GM21737 (cell line): ENCODE data around the gene ADGRG3.

Source experiments
- ATAC-seq: cut with Tn5 transposase; IDR thresholded peaks from one replicate; pipeline ENCODE4 v1.9.1; 2021; ENCODE audit warnings: mild to moderate bottlenecking, moderate library complexity; ENCODE audit not compliant: unreplicated experiment

ADGRG3 gene

DNA sequence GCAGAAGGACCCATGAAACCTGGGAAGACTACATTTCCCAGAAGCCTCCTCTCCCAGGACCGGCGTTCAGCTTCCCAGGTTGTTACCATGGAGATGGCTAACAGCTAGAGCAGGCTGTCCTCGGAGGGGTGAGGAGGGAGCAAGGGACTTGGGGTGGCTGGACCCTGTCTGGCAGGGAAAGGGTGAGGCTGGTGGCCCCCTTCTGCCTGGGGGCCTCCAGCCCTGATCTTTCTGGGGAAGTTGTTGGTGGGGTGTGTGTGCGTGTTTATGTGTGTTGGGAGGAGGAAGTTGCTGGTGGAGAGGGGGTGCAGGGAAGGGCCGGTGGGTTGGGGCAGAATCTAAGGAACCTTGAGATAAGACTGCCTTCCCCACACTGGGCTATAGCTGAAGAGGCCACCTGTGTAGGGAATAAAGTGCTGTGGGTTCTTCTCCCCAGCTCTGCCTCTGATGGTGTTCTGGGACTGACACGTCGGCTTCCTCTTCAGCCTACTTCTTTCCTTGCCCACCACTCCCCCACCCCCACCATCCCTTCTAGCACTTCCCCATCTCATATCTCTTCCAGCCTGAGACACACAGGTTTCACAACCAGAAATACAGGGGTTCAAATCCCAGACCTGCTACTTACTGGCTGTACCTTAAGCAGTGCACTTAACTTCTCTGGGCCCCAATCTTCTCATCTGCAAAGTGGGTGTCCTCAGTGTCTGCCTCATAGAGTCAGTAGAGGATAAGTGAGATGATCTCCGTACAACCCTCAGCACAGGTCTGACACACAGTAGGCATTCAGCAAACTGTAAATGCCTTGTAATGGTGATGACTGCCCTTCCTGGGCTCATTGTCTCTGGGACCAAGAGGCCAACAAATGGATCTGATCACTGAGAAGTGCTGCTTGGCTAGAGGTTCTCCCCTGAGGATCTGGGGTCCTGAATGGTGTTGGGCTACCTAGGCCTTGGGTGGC lies 26.9 kb downstream of the ADGRG3 start, which contains the start of gene DRC7:
Gene DRC7 (plus strand): TSS at position 82 of the 955 bp plus-strand sequence. CDS start 3,144 bp downstream, outside the sequence.
- no peak for ATAC-seq

DNA sequence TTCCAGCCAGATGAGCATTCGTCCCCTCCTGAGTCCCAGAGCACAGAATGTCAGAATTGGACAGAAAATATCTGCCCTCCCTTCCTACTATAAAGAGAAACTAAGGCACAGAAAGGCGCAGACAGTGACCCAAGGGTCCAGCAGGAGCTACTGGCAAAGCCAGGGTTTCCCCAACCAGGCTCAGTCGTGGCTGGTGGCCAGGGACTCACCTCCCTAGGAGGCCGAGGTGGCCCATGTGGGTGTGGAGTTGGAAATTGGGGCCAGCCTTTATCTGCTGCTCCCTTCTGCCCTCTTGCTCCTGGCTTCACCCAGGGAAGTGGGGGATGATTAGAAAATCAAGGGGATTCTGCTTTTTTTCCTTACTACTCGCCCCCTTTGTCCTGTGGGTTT lies 27.6 kb downstream of the ADGRG3 start:
- no peak for ATAC-seq

DNA sequence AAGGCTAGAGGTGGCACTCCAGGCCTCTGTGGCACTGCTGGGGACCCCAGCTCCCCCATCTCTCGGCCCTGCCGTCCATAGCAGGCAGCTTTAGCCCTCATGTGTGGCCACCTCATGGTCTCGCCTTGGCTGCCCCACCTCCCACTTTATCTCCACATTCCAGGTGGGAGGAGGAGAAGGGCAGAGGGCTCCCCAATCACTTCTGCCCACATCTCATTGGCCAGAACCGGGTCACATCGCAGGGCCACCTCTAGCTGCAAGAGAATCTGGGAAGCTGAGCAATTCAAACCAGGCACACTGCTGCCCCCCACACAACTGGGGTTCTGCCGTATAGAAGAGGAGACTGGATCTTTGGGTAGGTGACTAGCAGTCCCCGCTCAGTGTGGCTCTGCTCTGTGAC lies 28.1 kb downstream of the ADGRG3 start:
- no peak for ATAC-seq

GRCh38 chr16:57697896-57698537 lies 29.9 kb downstream of the ADGRG3 start:
- ATAC-seq = no peak

DNA sequence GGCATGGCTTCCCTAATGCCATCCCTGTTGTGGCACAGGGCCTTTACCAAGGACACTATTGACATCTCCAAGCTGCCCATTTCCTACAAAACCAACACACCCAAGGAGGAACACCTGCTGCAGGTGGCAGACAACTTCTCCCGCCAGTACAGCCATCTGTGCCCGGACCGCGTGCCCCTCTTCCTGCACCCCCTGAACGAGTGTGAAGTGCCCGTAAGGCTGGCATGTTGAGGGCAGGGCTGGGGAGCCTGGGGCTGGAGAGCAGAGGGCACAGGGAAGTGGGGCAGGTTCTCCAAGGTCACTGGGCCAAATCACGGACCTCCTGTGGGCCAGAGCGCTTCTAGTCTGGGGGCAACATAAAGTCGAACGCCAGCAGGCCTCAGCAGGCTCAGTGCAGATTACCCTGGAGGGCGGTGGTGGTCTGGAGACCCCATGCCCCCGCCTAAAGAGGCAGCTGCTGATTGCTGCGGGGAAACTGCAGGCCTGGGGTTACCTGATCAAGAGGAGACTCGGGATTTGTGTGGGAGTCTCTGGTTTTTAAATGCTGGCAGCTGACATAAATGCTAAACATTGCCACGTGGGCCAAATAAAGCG lies 30.8 kb downstream of the ADGRG3 start:
- no peak for ATAC-seq

DNA sequence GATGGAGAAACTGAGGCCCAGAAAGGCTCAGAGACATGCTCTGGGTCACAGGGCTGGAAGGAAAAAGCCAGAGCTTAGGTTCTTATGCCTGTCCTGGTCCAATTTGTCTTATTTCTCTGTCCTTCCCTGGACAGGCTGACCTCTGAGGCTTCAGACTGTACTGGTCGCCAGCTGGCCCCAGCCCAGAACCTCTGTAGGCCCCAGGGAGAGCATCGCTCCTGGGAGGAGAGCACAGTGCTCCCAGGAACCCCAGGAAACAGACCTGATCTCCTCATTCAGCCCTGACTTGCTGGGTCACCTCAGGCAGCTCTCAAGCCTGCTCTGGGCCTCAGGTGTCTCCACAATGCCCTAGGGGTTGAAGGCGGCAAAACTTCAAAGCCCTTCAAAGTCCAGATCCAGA lies 31.4 kb downstream of the ADGRG3 start:
- no peak for ATAC-seq

DNA sequence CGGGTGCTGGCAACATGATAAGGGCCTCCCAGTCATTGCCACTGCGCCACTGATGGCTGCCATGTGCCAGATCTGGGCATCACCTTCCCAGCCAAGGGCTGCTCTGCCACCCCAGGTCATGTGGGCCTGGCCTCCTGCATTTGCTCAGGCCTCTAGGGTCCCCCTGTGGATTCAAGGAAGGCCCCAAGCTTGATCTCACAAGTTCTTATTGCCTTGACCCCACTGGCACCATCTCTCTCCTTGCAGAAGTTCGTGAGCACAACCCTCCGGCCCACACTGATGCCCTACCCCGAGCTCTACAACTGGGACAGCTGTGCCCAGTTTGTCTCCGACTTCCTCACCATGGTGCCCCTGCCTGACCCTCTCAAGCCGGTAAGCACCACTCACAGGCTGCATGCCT lies 31.8 kb downstream of the ADGRG3 start:
- no peak for ATAC-seq

DNA sequence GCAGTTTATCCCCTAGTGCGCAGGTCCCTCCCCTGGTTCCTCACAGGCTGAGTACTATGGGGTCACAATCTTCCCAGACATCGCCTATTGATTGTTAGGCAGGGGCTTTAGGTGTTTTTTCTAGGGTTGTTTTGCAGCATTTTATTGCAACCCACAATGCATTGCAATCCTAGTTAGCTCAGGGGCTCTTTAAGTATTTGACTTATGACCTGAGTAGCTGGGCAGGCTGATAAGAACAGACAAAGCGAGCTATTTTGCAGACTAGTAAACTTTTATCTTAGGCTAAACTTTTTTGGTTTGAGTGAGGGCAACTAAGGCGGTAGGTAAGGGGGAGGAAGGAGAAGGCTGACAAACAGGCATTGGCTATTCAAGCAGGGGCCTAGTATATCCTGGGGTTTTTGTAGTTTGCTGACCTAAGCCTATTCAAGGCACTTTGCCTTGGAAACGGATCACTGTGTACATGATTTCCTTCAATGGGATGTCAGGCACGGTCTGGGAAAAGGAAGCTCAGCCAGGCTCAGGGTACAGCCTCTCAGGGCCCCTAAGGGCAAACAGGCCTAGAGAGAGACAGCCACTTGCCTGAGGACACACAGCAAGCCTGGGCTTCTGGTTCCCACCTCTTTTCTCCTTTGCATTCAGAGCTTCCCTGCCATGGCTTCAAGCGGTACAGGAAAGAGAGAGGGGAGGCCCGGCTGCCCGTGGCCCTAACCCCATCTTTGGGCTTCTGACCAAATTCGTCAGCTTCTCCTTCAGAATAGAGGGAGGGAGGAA lies 32.9 kb downstream of the ADGRG3 start:
- ATAC-seq = no peak

GRCh38 chr16:57701759-57702371 lies 33.8 kb downstream of the ADGRG3 start:
- no peak for ATAC-seq

- no peak for ATAC-seq
These were observed 35.4 kb downstream of the ADGRG3 start for GRCh38 chr16:57703416-57704010.

DNA sequence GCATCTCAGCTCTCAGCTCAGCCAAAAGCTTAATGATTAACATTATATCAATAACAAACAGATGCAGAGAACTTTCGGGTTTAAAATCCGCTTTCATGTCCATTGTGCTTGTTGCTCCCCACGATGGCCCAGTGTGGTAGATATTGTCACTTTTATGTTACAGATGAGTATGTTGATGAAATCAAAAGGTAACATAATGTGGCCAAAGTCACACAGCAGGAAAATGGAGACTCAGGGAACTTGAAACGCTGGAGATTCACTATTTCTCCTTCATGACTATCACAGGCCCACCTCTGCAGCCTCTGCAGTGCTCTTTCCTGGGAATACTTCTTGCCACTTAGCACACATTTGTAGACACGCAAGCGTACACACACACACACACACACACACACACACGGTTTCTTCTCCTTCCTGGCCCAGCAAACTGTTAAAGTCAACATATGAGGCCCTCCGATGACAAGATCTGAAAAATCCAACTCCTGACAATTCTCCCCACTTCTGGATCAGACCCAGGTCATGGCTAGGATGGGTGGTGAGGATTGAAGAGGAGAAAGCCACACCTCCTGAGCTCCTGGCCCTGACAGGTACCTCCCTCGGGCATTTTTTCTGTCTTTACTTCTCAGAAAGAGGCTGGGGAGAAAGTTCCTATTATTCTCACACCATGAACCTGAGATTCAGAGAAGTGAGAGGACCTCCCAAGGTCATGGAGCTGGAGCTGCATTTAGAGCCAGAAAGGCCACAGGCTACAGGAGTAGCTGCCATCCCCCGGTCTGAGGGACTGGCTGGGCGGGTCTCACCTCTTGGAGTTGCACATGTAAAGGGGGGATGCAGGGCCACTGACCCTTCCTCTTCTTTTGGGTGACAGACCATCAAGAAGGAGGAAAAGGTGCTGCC lies 36.2 kb downstream of the ADGRG3 start:
- ATAC-seq = no peak

DNA sequence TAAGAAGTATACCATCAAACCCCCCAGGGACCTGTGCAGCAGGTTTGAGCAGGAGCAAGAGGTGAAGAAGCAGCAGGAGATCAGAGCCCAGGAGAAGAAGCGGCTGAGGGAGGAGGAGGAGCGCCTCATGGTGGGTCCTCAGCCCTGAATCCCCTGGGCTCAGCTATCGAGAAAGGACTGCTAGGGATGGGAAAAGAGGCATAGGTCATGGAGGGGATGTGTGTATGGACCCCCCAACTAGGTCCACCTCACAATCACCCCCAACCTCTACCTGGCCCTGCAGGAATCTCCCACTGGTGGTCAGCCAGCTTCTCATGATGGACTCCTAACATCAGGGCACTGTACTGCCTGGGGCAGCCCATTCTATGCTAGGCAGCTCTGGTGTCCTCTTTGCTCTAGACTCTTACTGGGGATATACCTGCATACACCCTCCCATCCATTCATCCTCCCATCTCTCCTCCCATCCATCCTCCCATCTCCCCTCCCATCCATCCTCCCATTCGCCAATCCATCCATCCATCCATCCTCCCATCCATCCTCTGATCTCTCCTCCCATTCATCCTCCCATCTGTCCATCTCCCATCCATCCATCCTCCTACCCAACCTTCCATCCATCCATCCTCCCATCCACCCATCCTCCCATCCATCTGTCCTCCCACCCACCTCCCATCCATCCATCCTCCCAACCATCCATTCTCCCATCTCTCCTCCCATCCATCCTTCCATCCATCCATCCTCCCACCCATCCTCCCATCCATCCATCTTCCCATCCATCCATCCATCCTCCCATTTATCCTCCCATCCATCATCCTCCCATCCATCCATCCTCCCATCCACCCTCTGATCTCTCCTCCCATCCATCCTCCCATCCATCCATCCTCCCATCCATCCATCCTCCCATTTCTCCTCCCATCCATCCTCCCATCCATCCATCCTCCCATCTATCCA lies 37.1 kb downstream of the ADGRG3 start:
- no peak for ATAC-seq

DNA sequence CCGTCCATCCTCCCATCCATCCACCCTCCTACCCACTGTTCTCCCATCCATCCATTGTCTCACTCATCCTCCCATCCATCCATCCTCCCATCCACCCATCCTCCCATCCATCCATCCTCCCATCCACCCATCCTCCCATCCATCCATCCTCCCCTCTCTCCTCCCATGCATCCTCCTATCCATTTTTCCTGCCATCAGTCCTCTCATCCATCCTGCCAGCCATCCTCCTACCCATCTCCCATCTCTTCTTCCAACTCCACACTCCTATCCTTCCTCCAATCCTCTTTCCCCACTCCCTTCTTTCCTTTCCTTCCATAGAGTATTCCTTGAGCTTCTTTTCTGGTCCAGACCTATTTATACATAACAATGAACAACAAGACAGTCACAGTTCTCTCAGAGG lies 38.6 kb downstream of the ADGRG3 start:
- ATAC-seq = no peak

- no peak for ATAC-seq
These were observed 39.2 kb downstream of the ADGRG3 start for GRCh38 chr16:57707331-57707730.

- no peak for ATAC-seq
These were observed 40.1 kb downstream of the ADGRG3 start for GRCh38 chr16:57708168-57708567.

GRCh38 chr16:57709663-57710062 lies 41.6 kb downstream of the ADGRG3 start:
- no peak for ATAC-seq

DNA sequence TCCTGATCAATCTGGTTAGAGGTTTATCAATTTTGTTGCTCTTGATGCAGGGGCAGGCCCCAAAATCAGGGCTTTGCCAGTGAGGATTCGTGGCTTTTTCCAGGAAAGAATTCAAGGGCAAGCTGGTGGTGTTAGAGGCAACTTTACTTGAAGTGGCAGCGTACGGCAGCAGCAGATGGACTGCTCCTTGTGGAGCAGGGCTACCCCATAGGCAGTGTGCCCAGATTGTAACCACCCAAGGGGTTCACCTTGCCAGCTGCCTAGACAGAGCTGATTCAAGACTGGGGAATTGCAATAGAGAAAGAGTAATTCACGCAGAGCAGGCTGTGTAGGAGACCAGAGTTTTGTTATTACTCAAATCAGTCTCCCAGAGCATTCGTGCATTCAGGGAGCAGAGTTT lies 43.2 kb downstream of the ADGRG3 start:
- no peak for ATAC-seq

DNA sequence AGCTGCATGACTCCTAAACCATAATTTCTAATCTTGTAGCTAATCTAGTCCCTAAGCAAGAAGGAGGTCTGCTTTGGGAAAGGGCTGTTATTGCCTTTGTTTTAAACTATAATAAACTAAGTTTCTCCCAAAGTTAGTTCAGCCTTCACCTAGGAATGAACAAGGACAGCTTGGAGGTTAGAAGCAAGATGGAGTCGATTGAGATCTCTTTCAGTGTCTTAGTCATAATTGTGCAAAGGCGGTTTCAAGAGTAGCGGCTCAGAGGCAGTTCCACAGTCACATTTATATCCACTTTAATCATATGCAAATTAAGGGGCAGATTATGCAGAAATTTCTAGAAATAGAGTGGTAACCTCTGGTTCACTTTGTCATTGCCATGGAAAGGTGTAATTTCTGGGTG lies 43.9 kb downstream of the ADGRG3 start:
- no peak for ATAC-seq
